Measurements from ENCODE around the gene AATK. TPM values are rescaled to one million over a fixed set of nuclear protein-coding genes. Genes with fewer than 3 reads are reported as not detected.
A peak's percentile ranks its signal among the peaks of the same experiment; 100 is the strongest.

Gene AATK
- total and polyA plus RNA-seq, 2 experiments from 2014 or later = 1.1 to 5.0 TPM

DNA sequence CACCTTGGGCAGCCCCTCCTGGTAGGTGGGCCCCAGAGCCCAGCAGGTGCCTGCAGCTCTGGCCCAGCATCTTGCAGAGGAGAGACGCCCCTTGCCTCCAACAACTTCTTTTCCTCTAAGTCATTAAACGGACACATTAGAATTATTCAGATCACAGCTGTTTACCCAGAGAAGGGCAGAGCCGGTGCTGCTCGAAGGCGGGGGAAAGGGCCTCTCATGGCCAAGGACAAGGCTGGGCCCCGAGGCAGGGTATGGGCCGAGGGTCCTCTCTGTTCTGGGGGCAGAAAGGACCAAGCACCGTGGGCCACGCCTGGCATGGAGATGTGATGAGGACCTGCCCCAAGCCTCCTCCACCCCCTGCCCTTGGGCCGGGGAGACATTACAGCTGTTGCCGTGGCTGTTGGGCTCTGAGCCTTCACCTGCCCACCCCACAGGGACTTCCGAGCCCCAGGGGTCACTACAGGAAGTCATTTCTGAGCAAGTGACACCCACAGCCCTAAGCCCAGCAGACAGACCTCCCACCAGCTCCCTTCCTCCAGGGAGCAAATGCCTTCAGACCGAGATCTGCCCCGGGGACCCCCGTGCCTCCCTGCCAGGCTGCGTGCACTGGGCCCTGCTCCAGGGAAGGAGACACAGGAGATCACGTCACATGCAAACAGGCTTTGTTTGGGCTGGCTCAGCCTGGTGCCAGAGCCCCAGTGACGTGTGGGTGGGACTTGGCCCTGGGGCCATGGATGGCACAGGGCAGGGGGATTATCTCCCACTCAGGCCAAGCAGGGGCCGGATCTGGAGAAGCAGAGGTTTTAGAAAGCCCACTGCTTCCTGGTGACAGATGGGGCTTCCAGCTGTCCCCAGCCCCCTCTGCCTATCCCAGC lies 1.4 kb downstream of the AATK start:
- H2AFZ ChIP-seq = no peak overlapping the region
- H3K27ac ChIP-seq (ENCODE audit: low read depth) = no peak overlapping the region
- DNase-seq (ENCODE audit: low spot score) (no peak), ATAC-seq (peak; percentile 4; the same call in 1 of the 3 replicates)
- H3K27me3 ChIP-seq (ENCODE audit: insufficient read depth) = no peaks in the 10 kb centered on the region
- 0 out of 2 replicates have a peak, but pooled peaks cover 2% of the 10 kb centered on the region for H3F3A ChIP-seq (replicated peaks; ENCODE audit: low read depth)
- H3K4me2 ChIP-seq = no peak overlapping the region; the same call in 1 of the 2 replicates
- H3K36me3 Mint-ChIP-seq (ENCODE audit: low read depth) = no peaks in the 10 kb centered on the region
- H3K27ac Mint-ChIP-seq = no peak overlapping the region; the same call in 1 of the 2 replicates
- H3K4me1 ChIP-seq (ENCODE audit: insufficient read depth) = no peaks in the 10 kb centered on the region
- H3K4me3 ChIP-seq = no peak overlapping the region
- no peaks in the 10 kb centered on the region for H3K9me2 ChIP-seq (ENCODE audit: insufficient read depth)
- H3K36me3 ChIP-seq (ENCODE audit: insufficient read depth) = no peaks in the 10 kb centered on the region
- peak overlapping the region; percentile 17; the same call in 1 of the 3 replicates for H3K4me3 Mint-ChIP-seq
- TF ChIP-seq STAT1 (IDR thresholded peaks at IDR 0.05; ENCODE audit: unreplicated experiment) = no peak
- TF ChIP-seq, protein P1, sequence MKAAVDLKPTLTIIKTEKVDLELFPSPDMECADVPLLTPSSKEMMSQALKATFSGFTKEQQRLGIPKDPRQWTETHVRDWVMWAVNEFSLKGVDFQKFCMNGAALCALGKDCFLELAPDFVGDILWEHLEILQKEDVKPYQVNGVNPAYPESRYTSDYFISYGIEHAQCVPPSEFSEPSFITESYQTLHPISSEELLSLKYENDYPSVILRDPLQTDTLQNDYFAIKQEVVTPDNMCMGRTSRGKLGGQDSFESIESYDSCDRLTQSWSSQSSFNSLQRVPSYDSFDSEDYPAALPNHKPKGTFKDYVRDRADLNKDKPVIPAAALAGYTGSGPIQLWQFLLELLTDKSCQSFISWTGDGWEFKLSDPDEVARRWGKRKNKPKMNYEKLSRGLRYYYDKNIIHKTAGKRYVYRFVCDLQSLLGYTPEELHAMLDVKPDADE (IDR thresholded peaks at IDR 0.05) = no peak
- TF ChIP-seq REST (IDR thresholded peaks at IDR 0.05; ENCODE audit: unreplicated experiment) = no peak
- TF ChIP-seq CREB1 (CRISPR knock-in tag; IDR thresholded peaks at IDR 0.05; ENCODE audit: low read depth) = no peak
- TF ChIP-seq, protein P2, sequence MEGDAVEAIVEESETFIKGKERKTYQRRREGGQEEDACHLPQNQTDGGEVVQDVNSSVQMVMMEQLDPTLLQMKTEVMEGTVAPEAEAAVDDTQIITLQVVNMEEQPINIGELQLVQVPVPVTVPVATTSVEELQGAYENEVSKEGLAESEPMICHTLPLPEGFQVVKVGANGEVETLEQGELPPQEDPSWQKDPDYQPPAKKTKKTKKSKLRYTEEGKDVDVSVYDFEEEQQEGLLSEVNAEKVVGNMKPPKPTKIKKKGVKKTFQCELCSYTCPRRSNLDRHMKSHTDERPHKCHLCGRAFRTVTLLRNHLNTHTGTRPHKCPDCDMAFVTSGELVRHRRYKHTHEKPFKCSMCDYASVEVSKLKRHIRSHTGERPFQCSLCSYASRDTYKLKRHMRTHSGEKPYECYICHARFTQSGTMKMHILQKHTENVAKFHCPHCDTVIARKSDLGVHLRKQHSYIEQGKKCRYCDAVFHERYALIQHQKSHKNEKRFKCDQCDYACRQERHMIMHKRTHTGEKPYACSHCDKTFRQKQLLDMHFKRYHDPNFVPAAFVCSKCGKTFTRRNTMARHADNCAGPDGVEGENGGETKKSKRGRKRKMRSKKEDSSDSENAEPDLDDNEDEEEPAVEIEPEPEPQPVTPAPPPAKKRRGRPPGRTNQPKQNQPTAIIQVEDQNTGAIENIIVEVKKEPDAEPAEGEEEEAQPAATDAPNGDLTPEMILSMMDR (conservative IDR thresholded peaks at IDR 0.05; ENCODE audit: low read depth in 2 of 2) = no peak
- no peak for TF ChIP-seq EZH2 (IDR thresholded peaks at IDR 0.05; ENCODE audit: low read depth, unreplicated experiment)
- TF ChIP-seq ZNF114 (CRISPR knock-in tag; IDR thresholded peaks at IDR 0.05) = no peak
- no peak for TF ChIP-seq EZH2phosphoT487 (IDR thresholded peaks at IDR 0.05; ENCODE audit: unreplicated experiment)
- TF ChIP-seq POLR2AphosphoS5 (IDR thresholded peaks at IDR 0.05; ENCODE audit: low read depth) = no peak
- no peak for TF ChIP-seq ZNF331 (CRISPR knock-in tag; IDR thresholded peaks at IDR 0.05; ENCODE audit: low read depth)
- no peaks in the 10 kb centered on the region for H4K20me1 ChIP-seq (replicated peaks; ENCODE audit: insufficient read depth)
- H3K27me3 Mint-ChIP-seq (ENCODE audit: insufficient read depth, low read depth, poor library complexity) = peaks cover 6% of the 10 kb centered on the region
- H3K79me2 ChIP-seq (replicated peaks; ENCODE audit: insufficient read depth) = no peaks in the 10 kb centered on the region
- H3K9me3 Mint-ChIP-seq = no peaks in the 10 kb centered on the region
- H3K4me1 Mint-ChIP-seq = peaks cover 2% of the 10 kb centered on the region; the same call in 1 of the 3 replicates

All from GM23338 (cell line).